Measurements from ENCODE around the gene MEF2D.
A peak's percentile ranks its signal among the peaks of the same experiment; 100 is the strongest.

Gene MEF2D

DNA sequence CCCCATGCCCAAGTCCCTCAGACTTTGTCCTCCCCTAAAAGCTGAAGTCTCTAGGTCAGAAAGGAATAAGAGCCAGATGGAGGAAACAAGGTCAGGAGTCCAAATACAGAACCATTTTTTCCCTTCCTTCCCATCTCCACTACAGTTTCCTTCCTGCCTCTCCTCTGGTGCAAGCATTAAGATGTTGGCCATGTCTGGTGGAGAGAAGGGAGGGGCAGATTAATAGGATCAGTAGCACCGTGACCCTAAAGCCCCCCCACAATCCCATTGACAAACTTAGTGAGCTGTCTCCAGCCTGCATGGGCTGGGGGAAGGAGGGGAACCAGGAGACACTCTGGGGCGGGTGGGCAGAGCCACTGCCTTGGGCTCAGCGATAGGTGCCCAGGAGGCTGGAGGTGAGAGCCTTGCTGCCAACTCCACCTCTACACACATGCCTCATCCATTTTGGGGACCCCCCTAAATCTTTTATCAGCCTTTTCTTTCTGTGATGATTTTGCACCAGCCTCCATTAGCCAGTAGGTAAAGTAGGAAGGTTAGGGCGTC, 71.8 kb downstream of the MEF2D start:
- no peak for DNase-seq (ENCODE audit: low read depth in 2 of 2)

DNA sequence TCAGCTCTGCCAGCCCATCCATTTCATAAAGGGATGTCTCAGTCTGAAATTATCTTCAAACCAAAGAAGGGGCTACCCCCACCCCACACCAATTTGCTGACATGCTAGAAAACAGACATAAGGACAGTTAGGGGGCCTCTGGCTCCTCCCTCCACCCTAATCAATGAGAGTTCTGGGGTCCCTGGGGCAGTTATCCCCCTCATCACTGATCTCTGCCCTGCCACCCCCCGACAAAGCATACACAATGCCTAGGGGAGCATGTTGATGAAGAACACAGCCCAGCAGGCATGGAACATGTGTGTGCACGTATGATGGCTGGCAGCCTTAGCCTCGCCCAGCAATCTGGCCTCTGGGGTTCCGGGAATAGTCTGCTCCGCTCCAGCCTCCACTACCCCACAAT, 72.6 kb downstream of the MEF2D start:
- DNase-seq (ENCODE audit: low read depth in 2 of 2), result no peak

DNA sequence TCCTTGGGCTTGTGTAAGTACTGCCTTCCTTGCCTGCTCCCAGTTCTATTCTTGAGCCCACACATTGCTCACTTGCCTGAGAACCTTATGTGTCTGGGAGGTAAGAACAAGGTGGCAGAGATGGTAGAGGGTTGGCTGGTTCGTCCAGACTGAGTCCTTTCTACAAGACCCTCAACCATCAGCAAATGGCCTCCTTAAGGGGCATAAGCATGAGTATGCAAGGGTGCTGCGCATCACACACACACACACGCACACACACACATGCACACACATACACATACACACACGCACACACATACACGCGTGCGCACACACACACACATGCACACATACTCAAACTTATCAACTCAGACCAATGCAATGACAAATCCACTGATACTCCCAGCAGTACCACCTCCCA, 74.6 kb downstream of the MEF2D start:
- DNase-seq (ENCODE audit: low read depth in 2 of 2), result no peak

DNA sequence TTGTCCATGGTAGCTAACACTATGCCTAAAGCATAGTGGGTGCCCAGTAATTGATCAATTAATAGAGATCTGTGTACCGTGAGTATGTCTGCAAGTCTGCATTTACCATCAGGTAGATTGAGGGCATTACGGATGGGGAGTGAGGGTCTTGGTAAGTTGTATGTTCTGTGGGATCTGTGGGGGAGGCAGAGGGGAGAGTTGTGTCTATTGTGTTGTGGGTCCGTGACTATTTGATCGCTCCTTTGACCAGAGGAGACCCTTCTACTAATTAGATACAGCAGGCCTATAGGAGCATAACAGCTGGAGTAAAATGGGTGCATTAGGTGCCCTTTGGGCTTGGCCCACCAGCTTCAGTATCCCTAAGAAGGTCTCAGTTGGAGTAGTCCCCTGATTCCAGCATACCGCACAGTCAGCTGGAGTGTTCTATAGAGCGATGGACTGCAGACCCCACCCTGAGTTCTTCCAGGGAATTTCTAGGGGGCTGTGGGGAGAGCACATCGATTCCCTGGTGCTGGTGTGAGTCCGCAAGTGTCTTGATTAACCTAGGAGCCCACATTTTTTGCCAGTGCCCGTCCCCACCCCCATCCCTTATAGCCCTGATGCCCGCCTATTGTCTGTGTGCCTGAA, 75.7 kb downstream of the MEF2D start:
- DNase-seq (ENCODE audit: low read depth in 2 of 2), result no peak

DNA sequence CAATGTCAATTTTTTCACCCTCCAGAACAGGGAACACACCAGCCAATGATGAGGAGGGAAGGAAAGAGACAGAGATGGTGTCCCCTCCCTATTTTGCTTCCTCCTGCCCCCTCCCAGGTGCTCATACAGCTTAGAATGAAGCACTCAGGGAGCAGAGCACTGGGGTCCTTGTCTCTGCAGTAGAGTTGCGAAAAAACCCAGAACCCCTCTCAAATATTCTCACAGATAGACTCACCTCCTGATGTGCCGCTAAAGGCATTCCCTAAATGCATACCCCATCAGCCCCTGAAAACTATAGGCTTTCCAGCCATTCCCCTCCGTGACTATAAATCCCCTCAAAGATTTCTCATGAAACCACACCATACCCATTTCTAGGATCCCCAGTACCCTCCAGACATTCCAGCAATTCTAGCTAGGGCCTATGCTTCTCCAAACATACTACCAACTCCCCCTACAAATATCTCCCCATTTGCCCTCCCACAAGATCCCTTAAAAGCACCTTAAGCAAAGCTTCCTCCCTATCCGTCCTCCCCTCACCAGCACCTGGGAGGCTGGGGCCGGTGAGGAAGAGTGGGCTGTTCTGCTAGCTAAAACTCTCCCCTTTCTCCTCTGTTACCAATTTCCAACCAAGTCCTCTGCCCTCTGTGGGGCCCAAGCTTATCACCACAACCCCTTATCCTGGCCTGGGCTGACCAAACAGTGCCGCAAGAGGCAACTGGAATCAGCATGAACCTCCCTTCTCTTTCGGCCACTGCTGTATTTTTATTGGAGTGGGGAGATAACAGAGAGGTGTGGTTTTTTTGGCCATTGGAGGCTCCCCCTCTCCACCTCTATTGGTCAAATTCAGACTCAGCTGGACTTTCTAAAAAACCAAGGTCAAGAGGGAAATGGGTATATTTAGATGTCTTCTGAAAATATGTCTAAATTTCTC, 76.9 kb downstream of the MEF2D start:
- DNase-seq (ENCODE audit: low read depth in 2 of 2), result no peak

DNA sequence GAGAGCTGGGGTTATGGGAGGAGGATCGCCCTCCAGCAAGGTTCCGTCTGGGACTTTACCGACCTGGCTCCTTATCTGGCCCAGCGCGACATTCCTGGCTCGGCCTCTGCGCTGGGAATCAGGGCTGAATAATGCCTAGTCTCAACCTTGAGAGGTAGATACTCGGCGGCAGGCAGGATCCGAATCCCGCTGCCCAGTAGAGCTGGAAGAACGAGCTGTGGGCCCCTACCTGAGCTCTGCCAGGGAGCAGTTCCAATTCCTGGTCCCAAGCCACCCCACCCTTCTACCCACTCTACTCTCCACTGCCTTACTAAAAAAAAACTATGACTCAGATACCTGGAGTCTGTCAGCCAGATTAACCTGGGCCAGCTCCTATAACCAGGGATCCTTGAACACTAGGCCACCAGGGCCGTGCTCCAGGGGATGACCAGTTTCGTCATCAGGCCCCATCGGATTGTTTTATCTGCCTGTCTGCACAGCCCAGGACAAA, 77.9 kb downstream of the MEF2D start:
- no peak for DNase-seq (ENCODE audit: low read depth in 2 of 2)

DNA sequence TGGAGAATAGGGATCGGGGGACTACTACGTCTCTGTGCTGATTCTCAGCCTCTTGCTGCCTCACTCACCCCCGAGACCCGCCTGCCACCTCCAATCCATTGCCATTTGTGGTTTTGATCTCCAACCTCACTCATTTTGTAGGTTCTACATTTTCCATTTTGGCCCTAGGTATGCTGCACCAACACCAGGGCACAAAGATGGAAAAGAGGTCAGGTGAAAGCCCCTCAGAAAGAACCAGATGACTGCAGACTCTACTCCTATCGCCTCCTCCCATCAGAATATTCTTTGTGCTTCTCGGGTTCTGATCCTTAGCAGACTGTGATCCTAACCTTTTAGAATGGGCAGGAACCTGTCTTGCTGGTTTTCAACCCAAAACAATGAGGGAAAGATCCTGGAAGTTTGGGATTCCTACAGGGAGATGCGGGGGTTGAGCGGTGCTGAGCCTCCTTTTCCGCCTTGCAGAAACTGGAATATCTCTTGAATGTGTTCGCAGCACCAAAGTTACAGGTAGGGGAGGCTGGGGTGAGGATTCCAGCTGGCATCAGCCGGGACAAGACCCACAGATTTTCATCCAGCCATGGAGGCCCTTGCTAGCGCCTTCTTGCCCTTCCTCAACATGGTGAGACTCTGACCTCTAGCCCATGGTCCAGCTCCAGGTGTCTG, 78.5 kb downstream of the MEF2D start:
- no peak for DNase-seq (ENCODE audit: low read depth in 2 of 2)

DNA sequence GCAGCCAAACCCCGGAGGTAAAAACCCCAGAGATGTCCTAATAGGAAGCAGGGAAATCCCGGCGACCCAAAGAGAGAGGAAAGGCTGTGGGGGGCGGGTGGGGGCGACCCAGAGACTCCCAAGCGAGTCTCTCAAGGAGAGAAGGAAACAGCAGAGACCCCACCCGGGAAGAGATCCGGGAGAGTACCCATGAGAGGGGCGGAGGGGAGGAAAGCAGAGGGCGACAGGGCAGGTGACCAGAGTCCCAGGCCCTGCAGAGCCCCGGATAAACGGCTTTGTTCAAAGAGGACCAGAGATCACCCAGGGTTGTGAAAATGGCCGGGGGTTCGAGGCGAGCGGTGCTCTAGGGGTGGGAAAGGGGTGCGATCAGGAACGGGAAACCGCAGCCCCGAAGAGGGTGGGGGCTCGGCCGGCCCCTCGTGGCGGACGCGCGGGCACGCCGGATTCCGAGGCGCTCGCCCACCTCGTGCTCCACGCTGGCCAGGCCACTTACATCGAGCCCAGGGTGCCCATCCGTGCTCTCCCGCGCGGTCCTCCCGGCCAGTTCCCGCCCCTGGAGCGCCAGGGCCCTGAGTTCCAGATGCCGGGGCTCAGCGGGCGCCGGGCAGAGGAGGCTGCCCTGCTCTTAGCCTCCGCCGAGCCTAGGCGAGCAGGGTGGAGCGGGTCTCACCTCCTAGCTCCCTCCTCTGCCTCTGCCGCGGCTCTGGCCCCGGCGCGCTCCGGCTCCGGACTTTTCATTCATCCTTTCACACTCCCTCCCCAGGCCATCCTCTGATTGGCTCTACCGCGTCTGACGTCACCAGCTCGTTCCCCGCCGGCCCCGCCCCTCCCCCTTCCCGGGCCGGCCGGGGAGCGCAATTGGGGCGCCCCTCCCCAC, 79.3 kb downstream of the MEF2D start:
- peak; percentile 9 to 11 for DNase-seq (ENCODE audit: low read depth in 2 of 2)

DNA sequence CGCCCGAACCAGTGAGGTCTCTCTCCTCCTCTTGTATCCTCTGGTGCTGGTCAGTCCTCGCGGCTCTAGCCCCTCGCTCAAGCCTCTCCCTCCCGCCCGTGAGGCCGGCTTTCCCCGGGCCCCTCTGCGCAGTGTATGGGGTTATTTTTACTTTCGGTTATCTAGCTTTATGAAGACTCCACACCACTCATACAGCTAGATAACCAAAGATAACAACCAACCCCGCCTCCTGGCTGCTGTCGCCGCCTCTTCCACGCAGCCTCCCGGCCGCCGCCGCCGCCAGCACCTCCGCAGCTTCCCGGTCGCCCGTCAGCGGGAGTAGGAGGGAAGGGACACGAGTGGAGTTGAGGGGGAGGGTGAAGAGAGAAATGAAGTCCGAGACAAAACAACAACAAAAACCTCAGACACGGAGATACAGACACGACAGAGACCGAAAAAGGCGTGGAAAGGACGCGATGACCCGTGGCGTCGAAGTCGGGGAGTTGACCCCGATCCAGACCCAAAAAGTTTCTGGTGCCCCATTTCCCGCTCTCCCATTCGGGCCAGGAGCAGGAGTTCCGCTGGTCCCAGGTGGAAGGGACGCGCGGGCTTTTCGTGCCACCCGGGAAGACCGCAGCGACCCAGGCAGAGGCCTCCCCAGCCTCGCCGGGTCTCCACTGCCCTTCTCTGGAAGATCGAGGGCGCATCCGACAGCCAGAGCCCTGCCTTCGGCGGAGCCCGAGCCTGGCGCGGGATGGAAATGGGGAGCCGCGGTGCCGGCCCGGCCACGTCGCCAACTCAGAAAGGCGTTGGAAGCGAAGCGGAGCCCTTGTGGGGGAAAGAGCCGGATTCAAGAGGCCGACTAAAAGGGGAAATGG, 80.1 kb downstream of the MEF2D start:
- no peak for DNase-seq (ENCODE audit: low read depth in 2 of 2)

DNA sequence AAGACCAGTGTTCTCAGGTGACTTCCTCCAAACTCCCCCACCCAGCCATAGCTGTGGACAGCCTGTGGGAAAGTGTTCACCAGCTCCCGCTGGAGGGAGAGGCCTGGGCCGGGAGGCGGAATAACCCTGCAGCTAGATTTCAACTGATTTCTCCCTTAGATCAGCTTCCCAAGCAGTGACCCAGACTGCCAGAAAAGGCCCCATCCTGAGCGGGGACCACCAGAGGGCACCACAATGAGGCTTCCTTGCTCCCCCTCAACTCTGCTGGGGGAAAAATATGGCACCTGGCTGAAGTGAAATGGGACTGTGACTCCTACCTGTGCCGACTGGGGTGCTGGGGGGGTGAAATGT, 80.7 kb downstream of the MEF2D start:
- DNase-seq (ENCODE audit: low read depth in 2 of 2), result no peak

DNA sequence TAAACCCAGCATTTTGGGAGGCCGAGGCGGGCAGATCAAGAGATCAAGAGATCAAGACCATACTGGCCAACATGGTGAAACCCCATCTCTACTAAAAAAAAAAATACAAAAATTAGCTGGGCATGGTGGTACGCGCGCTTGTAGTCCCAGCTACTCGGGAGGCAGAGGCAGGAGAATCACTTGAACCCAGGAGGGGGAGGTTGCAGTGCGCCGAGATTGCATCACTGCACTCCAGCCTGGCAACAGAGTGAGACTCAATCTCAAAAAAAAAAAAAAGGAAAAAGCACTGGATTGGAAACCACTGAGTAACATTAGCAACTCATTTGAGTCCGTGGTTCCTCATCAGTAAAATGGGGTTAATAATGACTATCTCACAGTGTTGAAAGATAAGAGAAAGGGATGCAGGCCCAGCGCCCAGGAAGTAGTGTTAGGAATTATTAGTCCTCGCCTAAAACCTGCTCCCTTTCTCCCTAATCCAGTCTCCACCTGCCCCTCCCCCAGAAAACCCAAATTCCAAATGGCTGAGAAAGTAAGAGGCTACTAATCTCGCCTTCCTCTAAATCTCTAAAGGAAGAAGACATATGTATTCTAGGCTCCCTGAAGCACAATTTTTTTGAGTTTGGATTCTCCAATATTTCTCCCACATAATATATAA, 82.0 kb downstream of the MEF2D start:
- DNase-seq (ENCODE audit: low read depth in 2 of 2), result no peak

DNA sequence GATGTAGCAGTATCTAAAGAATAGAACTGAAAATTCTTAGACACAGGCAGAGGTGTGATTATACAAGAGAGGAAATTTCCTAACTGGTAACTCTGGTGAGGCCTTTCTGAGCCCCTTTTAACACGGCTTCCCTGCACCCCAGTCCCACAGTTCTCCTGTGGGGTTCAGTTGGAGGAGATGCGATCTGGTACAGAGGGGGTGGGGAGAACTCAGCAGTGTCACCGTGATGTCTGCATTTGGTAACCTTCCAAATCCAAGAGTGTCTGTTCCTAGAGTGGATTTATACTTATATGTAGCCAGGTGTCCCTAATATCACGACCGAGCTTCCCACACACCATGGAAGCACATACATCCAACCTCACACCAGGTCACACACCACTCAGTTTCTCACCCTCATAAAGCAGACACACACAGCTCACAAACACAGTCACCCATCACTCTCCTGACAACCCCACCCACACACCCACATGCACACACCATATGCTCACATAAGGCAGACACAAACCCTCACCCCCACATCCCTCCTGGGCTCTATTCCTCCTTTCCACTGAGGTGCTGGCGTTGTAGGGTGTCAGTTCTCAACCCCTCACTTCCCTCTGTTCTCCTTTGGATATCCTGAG, 83.1 kb downstream of the MEF2D start:
- no peak for DNase-seq (ENCODE audit: low read depth in 2 of 2)

DNA sequence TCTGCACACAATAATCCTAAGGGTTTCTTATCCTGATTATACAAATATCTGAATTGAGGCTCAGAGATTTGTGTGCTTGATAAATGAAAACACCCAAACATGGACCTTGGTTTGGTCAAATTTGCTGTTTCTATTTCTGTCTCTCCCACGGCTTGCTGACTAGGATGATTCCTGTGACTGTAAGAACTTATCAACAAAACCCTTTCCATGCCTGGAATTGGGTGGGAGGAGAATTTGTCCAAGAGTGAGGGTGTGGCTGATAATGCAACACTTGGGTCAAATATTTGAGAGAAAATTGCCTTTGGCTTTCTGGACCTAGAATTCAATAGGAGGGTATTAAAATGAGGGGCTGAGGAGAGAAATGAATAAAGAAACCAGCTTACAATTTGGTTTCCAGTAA, 83.6 kb downstream of the MEF2D start:
- no peak for DNase-seq (ENCODE audit: low read depth in 2 of 2)

DNA sequence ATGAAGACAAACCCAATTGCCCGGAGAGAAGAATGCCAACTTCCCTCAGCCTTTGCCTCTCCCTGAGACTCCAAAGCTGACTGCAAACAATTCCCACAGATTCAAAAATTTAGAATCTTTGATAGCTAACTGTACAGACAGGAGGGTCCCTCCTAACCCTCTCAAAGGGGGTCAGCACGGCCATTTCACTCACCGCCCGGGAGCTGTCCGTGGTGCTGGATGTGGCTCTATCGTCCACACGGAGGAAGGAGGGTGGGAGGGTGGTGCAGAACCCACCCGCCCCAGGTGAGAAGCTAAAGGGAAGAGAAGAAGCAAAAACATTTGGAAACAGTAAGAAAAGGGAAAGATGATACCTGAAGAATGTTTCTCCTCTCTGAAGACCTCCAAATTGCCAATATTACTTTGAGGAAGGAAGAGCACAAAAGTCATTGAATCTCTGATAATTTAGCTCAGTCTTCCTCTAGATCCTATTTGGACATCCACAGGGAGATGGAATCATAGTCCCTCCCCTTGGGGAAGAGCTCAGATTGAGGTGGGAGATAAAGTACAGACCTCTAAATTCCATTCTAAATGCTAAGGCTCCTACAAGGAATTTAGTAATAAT, 86.0 kb downstream of the MEF2D start:
- no peak for DNase-seq (ENCODE audit: low read depth in 2 of 2)
